NT2/D1 (cell line): ENCODE results near the gene SSX4B.
"Not testable (repeated sequence)": the region's sequence is repeated elsewhere in the genome, so short reads cannot be mapped to it uniquely, and the experiment has no call there.

ENCODE experiments used
- SUZ12 ChIP-seq: IDR thresholded peaks from 2 replicates; pipeline ENCODE4 v1.6.1; 2011; ENCODE audit not compliant: insufficient read length, insufficient read depth; ENCODE audit errors: extremely low read depth
- YY1 ChIP-seq: IDR thresholded peaks from 2 replicates; pipeline ENCODE4 v1.6.1; 2011; ENCODE audit not compliant: insufficient read length, insufficient read depth

DNA sequence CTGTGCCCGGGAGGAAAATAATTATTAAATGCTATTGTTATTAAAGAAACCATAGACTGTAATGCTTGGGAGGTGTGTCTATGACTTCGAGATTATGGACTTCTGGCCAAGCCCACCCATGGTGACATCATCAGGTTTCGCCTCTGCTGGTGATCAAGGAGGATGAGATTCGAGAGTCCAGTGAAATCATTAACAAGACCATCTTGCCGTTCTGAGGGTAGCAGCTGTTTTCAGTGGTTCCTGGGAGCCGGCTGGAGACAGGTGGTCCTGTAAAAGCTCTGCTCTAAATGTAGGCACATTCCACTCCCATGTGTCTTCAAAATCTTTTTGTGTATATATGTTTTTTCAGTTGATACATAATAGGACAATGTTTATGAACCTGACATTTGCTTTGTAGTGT is 52.5 kb downstream of the SSX4B start:
- not testable (repeated sequence) for TF ChIP-seq SUZ12, YY1
